GM19351 (cell line): ENCODE data around the gene CMTR1.
"Not testable (repeated sequence)": the region's sequence is repeated elsewhere in the genome, so short reads cannot be mapped to it uniquely, and the experiment has no call there.

Experiments
- ATAC-seq: cut with Tn5 transposase; IDR thresholded peaks from one replicate; pipeline ENCODE4 v1.9.1; 2021; ENCODE audit warnings: mild to moderate bottlenecking, moderate library complexity; ENCODE audit not compliant: unreplicated experiment

The CMTR1 gene

GRCh38 chr6:37432916-37433656 is at the start of gene CMTR1:
Gene CMTR1 (plus strand): TSS chr6:37433221. CDS start chr6:37435630, 2,409 bp downstream.
- ATAC-seq = peak; percentile 78

DNA sequence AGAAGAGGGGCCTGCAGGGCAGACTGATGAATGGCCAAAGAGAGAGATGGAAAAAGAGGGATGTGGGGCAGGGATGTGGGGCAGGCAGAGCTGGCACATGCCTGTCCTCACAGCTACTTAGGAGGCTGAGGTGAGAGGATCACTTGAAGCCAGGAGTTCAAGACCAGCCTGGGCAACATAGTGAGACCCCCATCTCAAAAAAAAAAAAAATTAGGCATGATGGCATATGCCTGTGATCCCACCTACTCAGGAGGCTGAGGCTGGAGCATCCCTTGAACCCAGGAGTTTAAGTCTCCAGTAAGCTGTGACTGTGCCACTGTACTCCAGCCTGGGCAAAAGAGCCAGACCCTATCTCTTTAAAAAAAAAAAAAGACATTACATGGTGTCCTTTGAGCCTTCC is 44.4 kb upstream of the CMTR1 start:
- no peak for ATAC-seq

DNA sequence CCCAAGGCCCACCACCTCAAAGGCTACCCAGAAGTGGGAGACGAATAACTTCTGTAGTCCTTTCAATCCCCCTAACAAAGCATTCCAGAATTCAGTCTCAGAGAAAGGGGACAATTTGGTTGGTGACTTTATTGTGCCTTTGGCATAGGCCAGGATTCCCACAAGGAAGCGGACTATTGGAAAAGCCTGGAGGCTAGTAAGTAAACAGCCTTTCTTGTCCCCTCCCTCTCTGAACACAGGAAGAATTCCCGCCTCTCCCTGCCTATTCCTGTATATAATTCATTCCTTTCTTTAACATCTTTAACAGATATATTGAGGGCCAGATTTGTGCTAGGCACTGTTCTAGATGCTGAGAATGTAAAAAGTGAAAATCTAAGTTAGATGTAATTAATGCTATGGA is 43.2 kb upstream of the CMTR1 start:
- no peak for ATAC-seq

DNA sequence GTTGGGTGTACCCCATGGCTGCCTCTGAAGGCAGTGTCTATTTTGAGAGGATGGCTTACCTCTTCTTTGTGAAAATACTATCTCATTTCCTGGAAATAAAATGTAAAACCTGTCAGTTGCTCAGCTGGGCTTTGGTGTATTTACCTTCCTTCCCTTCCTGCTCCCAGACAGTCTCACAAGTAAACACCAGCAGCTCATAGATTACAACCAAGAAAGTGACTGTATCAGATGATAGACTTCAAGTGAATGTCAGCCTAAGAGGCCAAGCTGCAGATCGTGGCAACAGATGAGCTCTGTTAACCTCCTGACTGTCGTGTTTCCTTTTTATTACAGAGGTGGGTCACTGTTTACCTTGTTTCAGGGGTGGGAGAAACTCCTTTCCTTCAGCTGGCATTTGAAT is 41.9 kb upstream of the CMTR1 start:
- ATAC-seq = no peak

DNA sequence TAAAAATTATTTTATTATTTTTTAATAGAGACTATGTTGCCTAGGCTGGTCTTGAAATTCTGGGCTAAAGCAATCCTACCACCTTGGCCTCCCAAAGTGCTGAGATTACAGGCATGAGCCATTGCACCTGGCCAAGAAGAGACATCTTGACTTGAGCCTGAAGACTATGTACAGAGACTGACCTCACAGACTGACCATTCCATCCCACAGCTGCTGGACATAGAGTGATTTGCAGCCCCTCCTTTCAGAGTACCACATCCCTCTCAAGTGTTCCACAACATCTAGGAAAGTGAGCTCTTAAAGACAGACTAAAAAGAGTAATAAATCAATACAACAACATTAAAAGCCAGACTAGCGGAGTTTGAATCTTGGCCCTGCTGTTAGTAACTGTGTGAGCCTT is 40.2 kb upstream of the CMTR1 start:
- ATAC-seq = no peak

DNA sequence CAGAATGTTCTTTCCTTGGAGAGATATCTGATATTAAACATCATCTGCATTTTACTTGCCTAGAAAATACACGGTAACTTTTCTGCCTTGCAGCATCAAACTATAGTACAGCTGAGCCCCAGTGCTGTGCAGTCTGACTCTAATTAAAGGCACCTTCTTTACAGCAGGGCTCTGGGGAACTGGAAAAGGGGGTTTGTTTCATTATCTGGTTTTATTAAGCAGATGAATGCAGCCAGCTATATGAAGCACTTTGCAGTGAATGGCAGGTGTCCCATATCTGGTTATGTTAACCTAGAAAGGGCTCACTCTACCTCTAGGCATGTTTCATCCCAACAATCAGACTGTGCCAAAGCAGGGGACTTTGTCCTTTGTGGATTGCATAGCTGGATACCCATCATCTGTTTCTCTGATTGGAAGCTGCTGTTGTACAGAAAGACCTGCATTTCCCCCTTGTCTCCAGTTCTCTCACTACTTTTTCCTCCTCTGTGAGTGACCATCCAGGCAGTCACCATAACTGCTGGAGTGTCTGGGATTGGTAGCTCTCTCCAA is 39.6 kb upstream of the CMTR1 start:
- ATAC-seq = no peak

DNA sequence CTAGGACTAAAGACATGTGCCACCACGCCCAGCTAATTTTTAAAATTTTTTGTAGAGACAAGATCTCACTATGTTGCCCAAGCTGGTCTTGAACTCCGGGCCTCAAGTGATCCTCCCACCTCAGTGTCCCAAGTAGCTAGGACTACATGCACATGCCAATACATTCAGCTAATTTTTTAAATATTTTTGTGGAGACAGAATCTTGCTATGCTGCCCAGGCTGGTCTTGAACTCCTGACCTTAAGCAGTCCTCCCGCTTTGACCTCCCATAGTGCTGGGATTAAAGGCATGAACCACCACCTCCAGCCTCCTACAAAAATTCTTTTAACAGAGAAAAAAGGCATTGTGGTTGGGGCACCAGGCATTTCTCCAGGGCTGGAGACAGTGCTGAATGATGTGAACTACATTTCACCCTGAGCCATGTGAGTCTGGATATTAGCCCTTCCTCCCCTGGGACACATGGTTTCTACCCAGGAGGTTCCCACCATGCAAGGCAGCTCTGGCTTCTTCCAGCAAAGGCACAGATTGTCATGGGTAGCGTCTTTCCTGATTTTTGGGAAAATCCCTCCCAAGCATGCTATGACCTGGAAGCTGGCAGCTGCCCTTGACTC is 36.3 kb upstream of the CMTR1 start:
- ATAC-seq = no peak

- ATAC-seq = no peak
These were observed 33.9 kb upstream of the CMTR1 start for GRCh38 chr6:37399131-37399530.

DNA sequence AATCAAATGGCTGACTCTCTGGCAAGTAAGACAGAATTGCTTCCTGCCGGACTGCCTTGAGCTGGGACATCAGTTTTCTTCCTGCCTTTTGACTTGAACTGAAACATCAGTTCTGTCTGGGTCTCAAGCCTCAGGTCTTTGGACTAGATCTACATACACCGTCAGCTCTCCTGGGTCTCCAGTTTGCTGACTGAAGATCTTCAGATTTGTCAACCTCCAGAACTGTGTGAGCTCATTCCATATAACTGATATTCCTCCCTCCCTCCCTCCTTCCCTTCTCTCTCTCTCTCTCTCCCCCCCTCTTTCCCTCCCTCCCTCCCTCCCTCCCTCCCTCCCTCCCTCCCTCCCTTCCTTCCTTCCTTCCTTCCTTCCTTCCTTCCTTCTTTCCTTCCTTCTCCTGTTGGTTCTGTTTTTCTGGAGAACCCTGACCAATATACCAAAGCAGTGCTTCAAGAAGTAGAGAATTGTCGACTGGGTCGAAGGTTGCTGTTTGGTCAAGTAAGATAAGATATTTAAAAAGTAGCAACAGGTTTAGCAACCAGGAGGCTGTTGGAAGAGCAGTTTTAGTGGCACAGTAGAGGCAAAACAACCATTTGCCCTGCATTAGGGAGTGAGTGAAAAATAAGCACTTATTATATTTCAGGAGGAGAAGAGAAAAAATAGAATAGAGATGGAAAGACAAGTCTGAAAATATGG is 33.1 kb upstream of the CMTR1 start:
- no peak for ATAC-seq

DNA sequence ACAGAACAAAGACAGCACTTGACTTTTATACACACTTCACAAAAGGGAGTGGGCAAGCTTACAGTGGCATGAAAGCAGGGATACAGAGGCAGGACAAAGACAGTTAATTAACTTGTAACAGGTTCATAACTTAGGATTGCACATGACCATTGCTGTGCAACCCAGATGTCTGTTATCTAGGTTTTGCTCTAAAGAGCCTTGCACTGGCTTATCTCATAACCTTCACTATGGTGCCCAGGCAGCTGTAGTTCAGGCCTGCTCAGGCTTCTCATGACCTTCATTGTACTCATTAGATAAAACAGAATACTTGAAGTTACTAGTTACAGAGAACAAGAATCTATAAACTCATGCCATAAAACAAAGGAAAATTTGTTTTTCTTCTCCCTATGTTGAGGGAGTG is 31.4 kb upstream of the CMTR1 start:
- ATAC-seq = not testable (repeated sequence)

DNA sequence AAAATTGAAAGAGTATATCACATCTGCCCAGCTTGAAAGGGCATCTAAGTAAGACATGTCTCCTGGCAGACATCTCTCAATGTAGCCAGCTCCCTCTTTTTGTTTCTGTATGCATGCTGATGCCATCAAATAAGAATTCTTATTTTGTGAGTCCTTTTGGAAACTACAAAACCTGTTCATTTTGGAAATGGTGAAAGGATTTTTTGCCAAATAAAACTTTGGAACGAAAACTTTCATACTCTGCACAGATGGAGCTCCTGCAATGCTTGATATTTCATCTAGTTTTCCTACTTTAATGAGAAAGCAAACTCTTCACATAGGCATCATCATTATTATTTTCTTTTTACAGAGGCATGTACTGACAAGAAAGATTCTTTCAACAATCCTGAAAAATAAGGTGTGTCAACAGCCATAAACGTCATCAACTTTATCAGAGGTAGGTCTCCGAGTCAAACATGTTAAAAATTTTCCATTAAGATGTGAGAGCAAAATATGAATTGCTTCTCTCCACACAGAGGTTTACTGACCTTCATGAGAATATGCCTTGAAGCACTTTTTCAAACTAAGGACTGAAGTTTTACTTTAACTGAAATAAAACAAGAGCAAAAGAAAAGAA is 26.2 kb upstream of the CMTR1 start:
- no peak for ATAC-seq

- no peak for ATAC-seq
These were observed 25.1 kb upstream of the CMTR1 start for GRCh38 chr6:37407948-37408347.

DNA sequence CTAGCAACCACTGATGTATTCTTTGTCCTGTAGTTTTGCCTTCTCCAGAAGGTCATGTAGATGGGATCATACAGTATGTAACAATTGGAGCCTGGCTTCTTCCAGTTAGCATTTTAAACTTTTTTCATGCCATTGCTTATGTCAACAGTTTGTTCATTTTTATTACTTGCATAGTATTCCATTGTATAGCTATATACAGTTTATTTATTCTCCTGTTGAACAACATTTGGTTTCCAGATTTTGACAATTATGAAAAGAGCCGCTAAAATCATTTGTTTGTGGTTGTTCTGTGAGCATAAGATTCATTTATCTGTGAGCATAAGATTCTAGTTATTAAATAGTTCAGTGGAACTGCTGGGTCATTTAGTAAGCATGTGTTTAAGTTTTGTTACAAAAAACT is 23.5 kb upstream of the CMTR1 start:
- ATAC-seq = no peak

DNA sequence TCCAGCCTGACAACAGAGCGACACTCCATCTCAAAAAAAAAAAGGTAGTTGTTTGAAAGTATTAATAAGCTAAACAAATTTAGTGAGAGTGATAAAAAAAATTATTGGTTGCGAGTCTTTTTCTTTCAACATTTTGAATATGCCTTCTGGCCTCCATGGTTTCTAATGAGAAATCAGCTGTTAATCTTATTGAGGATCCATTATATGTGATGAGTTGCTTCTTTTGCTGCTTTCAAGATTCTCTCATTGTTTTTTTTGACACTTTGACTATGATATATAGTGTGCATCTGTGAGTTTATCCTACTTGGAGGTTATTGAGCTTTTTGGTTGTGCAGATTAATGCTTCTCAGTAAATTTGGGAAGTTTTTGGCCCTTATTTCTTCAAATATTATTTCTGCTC is 15.6 kb upstream of the CMTR1 start:
- no peak for ATAC-seq

GRCh38 chr6:37418722-37419121 is 14.3 kb upstream of the CMTR1 start:
- no peak for ATAC-seq

GRCh38 chr6:37426058-37426944 is 6.7 kb upstream of the CMTR1 start:
- ATAC-seq = no peak

DNA sequence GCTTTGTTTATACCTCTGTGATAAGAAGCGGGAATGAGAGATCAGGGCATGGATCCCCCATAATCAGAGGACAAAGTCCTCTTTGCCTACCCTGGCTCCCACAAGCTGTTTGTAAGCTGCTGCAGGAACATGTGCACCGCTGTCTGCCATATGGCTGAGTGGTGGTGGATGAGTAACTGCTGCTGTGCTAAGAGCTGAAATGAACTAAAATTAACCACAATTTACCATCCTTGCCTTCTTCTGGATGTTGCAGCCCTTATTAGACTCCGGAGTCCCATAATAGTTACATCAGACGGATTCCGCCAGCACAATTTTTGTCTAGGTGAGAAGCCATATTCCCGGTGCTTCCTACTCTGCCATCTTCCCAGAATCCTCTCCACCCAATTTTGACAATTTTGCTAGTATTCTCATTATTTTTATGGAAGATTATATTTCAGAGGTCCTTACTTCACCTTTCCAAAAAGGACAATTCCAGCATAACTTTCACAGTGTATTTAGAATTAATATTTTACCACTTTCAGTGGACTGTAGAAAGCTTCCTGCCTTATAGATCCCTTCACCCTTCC is 6.0 kb upstream of the CMTR1 start:
- no peak for ATAC-seq

DNA sequence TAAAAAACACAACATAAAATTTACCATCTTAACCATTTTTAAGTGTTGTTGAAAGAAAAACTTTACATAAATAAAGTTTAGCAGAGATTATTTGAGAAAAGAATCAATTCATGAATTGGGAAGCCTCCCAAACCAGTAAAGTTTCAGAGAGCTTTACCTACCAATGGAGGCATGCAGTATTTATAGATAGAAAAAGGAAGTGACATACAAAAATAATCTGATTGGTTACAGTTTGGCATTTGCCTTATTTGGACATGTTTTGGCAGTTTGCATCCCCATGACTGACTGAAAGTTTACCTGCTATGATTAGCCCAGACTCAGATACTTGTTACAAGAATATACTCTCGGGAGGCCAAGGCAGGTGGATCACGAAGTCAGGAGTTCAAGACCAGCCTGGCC is 3.7 kb upstream of the CMTR1 start:
- ATAC-seq = no peak

DNA sequence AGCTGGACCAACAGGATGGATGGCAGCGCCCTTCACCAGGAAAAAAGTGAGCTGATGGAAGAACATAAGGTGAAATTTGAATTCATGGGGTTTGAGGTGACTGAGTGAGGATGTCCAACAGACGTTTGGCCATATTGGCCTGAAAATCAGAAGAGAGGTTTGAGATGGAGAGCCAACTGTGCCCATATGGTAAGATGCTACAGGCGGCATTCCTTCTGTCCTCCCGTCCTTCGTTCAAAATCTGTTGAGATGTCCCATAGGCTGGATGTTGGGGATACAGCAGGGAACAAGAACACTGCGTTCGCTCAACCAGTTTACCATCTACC is 468 bp upstream of the CMTR1 start:
- peak; percentile 1 for ATAC-seq

DNA sequence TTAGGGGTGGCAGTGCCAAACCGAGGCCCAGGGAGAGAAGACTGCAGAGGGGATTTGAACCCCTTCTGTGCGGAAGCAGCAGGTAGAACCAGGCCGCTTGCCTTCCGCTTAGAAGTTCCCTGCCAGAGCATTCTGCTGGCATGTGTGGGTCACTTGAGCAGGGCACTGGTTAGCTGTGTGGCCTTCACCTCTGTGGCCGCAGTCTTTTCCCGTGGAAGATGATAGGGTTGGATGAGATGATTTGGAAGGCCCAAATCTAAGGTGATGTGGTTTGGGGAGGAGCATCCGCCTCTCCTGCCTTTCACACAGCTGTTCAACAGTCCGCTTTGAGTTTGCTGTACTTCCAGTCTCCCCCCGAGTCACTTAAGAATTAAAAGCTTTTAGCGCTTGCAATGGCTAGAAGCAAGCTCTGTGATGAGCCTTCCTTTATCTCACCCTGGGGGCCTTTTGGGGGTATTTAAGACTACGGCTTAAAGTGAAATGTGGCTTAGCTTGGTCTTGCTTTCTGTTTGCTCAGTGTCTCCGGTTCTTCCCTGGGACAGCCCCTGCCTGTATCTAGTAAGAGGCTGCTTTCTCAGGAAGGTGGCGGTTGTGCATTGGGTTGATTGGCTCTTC is 743 bp downstream of the CMTR1 start:
- peak; percentile 39 for ATAC-seq
